GM12865 (cell line): Measurements from ENCODE around the gene DPYD.

Experiments used
- DNase-seq: peaks from one replicate; pipeline ENCODE4 v3.0.0; 2010; ENCODE audit warnings: low read depth
- H3K4me3 ChIP-seq: 2 replicates; pipeline ENCODE4 v1.5.1; 2011; ENCODE audit warnings: mild to moderate bottlenecking, low read depth, low read length, control low read depth
- CTCF ChIP-seq: IDR thresholded peaks from 2 replicates; pipeline ENCODE4 v1.5.1; 2011; ENCODE audit warnings: low read length, control low read depth, low read depth, inconsistent platforms; ENCODE audit not compliant: insufficient read depth; ENCODE audit errors: missing control alignments

DPYD gene

DNA sequence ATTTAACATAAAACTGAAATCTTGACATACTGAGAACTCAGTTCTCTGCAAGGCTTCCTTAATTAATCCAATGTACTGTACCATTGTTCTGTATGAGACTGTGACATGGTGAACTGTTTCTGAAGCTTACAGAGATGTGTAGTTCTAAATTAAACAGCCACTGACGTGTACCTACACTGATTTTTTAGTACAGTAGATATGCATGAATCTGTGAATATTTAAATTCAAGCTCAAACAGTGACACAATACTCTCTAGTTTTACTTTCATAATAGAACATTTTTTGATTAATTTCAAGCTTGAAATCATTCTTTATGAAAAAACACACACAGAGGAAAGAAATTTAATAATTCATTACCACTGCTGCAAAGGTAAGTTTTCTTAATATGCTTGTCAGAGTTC is 621.9 kb downstream of the DPYD start:
- no peak for TF ChIP-seq CTCF
- H3K4me3 ChIP-seq = no peak overlapping the region
- DNase-seq = no peak

DNA sequence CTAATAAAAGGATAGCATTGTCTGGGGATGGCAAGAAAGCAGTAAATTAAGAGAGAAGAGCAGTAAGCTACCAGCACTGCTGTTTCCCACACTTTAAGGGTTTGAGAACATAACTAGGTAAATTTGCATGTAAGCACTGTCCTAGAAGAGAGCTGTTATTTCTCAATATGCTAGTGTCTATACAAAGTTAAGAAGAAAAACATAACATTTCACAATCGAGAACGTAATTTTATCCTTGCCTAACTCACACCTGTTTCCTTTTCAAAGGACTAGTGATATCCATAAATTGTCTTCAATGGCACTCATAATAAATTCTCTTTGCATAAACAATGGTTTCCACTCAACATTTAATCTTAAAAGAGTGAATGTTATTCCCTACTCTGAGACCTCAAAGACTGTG is 623.2 kb downstream of the DPYD start:
- no peak for TF ChIP-seq CTCF
- DNase-seq = no peak
- no peak overlapping the region for H3K4me3 ChIP-seq

GRCh38 chr1:97281962-97282361 is 638.9 kb downstream of the DPYD start:
- no peak overlapping the region for H3K4me3 ChIP-seq
- DNase-seq = no peak
- TF ChIP-seq CTCF = no peak

GRCh38 chr1:97277891-97278654 is 642.8 kb downstream of the DPYD start:
- TF ChIP-seq CTCF = no peak
- no peak for DNase-seq
- no peak overlapping the region for H3K4me3 ChIP-seq

- no peak for TF ChIP-seq CTCF
- no peak overlapping the region for H3K4me3 ChIP-seq
- no peak for DNase-seq
Observed at GRCh38 chr1:97271916-97272788, 648.7 kb downstream of the DPYD start.

- TF ChIP-seq CTCF = no peak
- DNase-seq = no peak
- no peak overlapping the region for H3K4me3 ChIP-seq
Observed at GRCh38 chr1:97270508-97271307, 650.1 kb downstream of the DPYD start.
